GM19239 (cell line): ENCODE measurements around the gene CAMK2N1.
A peak's percentile ranks its signal among the peaks of the same experiment; 100 is the strongest.
"Not testable (repeated sequence)": the region's sequence is repeated elsewhere in the genome, so short reads cannot be mapped to it uniquely, and the experiment has no call there.

Experiments used
- DNase-seq: peaks from one replicate; pipeline ENCODE4 v3.0.0; 2011; ENCODE audit warnings: low spot score; ENCODE audit not compliant: insufficient read length
- FAIRE-seq: peaks from 2 replicates; lab custom pipeline; 2011; peaks lifted over from hg19 to GRCh38; lab: Jason Lieb, UNC

Gene CAMK2N1

DNA sequence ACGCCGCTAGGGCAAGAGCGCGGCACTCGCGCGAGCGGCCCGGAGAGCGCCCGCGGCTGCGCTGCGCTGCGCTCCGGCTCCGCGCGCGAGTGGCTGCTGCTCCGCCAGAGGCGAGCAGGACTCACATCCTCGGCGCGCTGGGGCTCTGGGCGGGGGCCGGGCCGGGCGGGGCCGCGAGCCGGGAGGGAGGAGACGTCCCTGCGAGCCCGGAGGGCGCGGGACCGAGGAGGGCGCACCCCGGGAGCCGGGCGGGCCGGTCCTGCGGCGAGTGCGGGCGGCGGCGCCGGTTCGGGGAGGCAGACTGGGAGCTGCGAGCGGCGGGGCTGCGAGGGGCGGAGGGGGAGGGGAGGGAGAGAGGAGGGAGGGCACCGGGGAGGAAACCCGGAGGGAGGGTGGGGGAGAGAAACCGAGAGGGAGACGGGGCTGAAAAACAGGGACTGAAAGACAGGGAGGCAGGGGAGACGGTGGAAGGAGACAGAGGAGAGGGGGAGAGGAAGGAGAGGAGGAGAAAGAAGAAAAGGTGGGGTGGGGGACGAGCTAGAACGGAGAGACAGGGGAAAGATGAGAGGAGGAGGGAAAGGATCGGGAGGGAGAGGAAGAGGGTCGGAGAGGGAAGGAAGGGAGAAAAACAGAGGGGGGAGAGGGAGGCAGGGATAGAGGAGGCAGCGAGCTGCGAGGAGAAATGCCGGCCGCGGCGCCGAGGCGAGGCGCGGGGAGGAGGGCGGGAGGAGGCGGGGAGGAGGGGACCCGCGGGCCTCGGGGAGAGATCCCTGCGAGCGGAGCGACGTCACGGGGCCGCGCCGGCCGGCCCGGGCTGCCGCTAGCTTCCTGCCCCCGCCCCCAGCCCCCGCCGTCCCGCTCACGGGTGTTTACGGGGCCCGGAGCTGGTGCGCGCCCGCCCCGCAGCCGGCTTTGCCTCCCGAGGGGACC, at the start of gene CAMK2N1:
Gene CAMK2N1, minus strand, starts transcription at position 684 of the 930 bp plus-strand sequence. CDS start 831 bp downstream, outside the sequence.
- FAIRE-seq: no peak
- DNase-seq: peak; percentile 26

GRCh38 chr1:20534659-20535417, 48.8 kb upstream of the CAMK2N1 start:
- no peak for FAIRE-seq
- no peak for DNase-seq

GRCh38 chr1:20533635-20534034, 47.6 kb upstream of the CAMK2N1 start:
- FAIRE-seq: no peak
- no peak for DNase-seq

DNA sequence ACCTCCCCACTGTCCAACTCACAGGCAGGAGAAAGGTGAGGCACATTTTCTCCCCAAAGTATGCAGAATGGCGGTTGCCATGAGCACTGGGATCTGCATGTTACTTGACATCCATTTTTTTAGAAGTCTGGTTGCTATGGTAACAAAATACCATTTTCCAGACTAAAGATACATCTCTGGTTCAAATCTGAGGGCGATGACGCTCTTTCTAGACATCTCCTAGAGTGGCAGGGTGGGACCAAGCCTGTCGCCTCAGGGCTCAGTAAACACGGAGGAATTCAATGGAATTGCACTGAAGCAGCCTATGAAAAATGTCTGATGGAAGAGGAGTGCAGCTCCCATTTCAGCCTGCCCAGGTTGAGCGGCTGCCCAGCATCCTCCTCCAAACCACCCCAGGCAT, 44.9 kb upstream of the CAMK2N1 start:
- FAIRE-seq: no peak
- no peak for DNase-seq

GRCh38 chr1:20530306-20530705, 44.3 kb upstream of the CAMK2N1 start:
- FAIRE-seq: no peak
- DNase-seq: no peak

DNA sequence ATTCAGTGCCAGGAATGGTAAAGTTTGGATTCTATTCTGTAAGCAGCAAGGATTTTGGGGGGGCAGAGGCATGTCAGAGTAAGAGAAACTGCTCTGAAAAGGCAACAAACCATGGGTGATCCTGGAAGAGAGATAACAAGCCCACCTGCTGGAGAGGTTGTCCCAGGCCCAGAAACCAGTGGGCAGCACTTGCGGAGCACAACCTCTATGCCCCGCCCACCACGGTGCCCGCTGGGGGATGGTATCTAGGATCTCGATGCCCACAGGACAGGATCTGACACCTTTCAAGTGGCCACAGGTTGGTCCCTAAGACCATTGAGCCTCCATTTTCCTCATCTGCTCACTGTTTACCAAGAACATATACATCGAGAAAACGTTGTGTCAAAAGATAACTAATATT, 42.2 kb upstream of the CAMK2N1 start:
- DNase-seq: no peak
- FAIRE-seq: no peak

DNA sequence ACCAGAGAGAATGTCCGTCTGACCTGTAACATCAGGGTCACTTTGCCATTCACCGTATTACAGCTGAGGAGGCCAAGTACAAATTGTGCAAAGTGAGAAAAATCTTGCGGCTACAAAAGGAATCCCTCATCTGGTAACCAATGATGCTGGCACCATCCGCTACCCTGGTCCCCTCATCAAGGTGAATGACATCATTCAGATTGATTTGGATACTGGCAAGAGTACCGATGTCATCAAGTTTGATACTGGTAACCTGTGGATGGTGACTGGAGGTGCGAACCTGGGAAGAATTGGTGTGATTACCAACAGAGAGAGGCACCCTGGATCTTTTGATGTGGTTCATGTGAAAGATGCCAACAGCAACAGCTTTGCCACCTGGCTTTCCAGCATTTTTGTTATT, 40.3 kb upstream of the CAMK2N1 start:
- DNase-seq (no peak), FAIRE-seq (no peak)

- FAIRE-seq: peak; percentile 89
- peak; percentile 46 for DNase-seq
Measured at GRCh38 chr1:20521960-20522861, 36.2 kb upstream of the CAMK2N1 start.

DNA sequence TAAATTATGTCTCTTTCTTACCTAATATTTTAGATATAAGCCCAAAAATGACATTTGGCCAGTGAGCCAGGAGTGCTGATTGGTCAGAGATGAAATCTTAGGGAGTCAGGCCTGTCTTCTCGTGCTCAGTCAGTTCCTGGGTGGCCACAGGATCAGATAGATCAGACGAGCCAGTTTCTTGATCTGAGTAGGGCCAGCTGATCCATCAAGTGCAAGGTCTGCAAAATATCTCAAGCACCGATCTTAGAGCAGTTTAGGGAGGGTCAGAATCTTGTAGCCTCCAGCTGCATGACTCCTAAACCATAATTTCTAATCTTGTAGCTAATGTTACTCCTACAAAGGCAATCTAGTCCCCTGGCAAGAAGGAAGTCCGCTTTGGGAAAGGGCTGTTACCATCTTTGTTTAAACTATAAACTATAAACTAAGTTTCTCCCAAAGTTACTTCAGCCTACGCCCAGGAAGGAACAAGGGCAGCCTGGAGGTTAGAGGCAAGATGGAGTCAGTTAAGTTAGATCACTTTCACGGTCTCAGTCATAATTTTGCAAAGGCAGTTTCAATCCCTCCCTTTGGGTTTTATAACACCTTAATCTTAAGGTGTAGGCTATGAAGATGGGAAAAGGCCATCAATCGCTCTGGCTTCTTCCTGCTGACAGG, 33.7 kb upstream of the CAMK2N1 start:
- not testable (repeated sequence) for DNase-seq, FAIRE-seq

DNA sequence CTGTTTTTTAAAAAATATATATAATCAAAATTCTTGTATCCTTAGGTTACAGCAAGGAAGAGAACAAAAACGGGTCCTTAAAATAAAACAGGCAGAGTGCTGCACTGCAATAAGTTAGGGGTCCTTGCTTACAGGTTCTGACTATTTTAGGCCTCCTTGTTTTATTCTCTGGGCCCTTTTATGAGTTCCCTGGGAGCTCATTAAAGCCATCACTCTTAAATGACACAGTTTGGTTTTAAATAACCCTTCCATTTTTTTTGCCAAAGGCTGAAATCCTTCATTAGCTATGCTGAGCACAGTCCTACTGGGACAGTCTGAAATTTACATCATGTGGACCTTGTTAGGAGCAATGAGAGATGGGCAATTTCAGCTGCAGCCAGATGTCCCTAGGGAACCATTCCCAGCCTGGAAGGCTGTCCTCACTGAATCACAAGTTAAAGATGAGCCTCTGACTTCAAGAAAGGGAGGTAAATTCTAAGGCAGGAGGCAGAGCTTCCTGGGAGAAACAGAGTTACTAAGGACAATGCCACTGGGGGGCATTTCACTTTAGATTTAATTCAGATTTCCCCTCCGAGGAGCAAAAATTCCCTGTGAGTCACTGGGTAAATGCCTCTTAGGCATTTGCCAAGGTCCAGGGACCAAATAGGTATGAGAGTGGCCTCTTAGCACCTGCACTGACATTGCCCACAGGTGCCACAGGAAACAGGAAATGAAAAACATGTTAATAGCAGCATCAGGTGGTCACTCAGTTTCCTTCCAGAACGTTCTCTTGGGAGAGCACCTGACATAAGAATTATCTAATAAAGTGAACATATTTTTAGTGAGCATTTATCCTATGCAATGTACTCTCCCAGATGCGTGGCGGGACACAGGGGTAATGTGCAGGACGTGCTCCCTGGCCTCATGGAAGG, 25.8 kb upstream of the CAMK2N1 start:
- DNase-seq: no peak

DNA sequence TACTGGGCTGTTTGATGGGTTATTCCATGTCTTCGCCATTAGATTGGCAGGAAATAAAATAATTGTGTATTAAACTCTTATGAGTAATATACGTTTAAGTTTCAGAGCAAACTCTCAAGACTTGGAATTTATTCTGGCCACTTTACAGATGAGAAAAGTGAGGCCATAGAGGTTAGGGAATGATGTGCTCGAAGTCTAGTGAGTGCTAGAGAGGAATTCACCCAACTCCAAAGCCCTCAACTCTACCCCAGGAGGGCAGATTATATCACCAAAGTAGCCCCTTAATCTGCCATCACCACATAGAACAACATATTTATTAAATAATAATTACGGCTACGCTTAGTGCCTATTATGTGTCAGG, 22.4 kb upstream of the CAMK2N1 start:
- no peak for FAIRE-seq
- no peak for DNase-seq

More for the DNA sequence above, 25.8 kb upstream of the CAMK2N1 start:
- no peak for FAIRE-seq

DNA sequence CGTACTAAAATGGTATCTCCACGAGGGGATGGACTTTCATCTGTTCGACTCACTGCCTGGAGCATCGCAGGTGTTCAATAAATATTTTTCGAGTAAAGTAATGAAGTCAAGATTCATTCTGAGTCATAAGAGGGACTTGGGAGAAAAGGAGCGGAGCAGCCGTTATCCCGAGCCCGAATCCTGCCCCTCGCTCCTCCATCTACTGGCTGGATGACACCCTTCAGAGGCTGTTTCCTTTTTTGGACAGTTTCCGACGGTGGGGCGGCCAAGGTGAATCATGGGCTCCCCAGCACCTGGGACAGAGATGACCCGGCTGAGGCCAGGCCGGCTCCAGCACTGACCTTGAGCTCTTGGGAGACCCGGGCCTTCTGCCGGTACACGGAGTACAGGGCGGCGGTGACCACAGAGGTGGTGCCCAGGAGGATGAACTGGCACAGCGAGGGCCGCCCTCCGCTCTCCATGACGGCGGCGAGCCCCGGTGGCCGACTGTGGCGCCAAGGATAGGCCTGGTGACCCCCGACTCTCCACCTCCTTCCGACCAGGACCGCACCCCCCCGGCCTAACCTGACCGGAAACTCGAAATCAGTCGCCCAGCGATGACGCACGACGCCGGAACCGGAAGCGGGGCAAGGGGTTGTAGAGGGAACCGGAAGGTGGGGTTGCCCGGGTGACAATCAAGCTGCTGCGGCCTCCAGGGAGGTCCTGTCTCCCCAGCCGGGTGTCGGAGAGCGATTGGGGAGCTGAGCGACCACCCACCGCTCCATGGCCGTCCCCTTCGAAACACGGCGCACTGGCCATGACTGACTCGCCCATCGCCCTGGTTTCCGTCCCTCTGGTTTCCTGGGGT, 21.8 kb upstream of the CAMK2N1 start, which contains the start of gene MUL1:
Gene MUL1, minus strand, starts transcription at position 588 of the 847 bp plus-strand sequence. Its CDS starts 127 bp downstream, at position 461.
- peak; percentile 96 for FAIRE-seq
- DNase-seq: peak; percentile 92

DNA sequence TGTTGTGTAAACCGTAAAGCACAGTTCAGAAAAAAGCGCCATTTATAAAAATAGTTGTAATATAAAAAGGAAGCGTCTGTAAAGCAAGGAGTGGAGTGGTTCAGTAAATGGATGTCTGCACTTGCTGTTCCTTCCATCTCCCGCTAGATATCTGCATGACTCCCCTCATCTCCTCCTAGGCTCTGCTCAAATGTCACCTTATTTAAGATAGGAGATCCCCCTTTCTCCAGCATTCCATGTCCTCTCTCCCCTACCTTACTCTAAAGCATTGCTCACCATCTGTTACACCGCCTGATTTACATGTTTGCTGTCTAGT, 21.2 kb upstream of the CAMK2N1 start:
- FAIRE-seq: no peak
- no peak for DNase-seq

GRCh38 chr1:20505488-20505887, 19.5 kb upstream of the CAMK2N1 start:
- FAIRE-seq (no peak), DNase-seq (no peak)

DNA sequence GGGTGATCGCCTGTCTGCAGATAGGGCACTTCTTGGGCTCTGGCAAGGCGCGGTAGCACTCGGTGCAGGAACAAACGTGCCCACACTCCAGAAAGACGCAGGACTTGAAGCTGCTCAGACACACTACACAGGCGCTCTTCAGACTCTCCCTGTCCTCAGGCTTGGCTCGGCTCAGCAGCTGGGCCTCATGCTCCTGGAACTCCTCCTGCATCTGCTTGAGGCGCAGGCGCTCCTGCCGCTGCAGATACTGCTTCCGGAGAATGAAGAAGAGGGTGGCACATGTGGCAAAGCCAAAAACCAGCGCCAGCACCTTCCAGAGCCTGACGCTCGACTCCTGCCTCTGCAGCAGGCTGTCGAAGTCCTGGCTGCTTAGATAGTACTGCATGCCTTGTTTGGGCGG, 14.7 kb upstream of the CAMK2N1 start:
- no peak for FAIRE-seq

DNA sequence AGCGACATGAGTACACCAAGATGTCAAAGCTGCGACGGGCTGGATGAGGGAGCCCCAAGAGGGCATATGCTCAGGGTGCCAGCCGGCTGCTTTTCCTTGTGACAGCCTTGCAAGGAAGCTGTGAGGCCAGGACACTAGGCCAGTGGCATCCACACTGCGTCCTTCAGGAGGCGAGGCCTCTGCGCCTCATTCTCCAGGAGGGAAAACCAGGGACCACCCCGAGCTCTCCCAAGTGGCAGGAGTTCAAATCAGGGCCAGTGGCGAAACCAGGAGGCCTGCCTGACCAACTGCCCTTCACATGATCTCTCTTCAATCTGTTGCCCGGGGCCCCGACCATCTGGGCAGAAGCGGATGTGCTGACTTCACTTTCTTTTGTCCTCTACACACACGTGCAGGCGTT, 13.7 kb upstream of the CAMK2N1 start:
- DNase-seq: no peak
- no peak for FAIRE-seq

More for the DNA sequence above, 14.7 kb upstream of the CAMK2N1 start:
- DNase-seq: no peak

GRCh38 chr1:20499105-20499504, 13.1 kb upstream of the CAMK2N1 start:
- no peak for FAIRE-seq
- no peak for DNase-seq

DNA sequence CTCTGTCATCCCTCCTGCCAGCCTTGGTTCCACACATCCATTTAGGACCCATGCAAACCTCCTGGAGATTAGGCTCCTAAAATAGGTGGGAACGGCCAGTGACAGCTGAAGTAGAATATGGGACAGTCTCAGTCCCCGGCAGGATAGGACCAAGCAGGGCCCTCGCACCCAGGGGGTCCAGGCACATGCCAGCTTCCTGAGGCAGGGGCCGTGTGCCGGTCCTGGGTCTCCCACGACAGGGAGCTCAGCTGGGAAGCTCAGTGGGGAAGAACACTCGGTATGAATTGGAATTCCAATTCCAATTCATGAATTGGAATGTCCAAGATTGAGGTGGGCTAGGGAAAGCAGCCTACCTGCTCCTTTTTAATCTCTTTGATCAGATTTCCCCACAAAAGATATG, 12.1 kb upstream of the CAMK2N1 start:
- DNase-seq (no peak), FAIRE-seq (no peak)
